Neural progenitor cell (in vitro differentiated cells): ENCODE data around the gene PIAS3. TPM values are rescaled to one million over a fixed set of nuclear protein-coding genes. Genes with fewer than 3 reads are reported as not detected.
A peak's percentile ranks its signal among the peaks of the same experiment; 100 is the strongest.

Experiments used
- DNase-seq: peaks from one replicate; pipeline ENCODE4 v3.0.0-alpha.2; 2016; ENCODE audit warnings: low spot score
- H2AFZ ChIP-seq: fragments of 200-600 bp; sonication (generic); replicated peaks from 2 replicates; pipeline ENCODE4 v1.6.1; 2016; ENCODE audit warnings: antibody characterized with exemption
- H3F3A ChIP-seq: fragments of 200-600 bp; sonication (generic); 2 replicates; pipeline ENCODE4 v1.6.1; 2016; ENCODE audit warnings: antibody characterized with exemption, low read depth
- H3K27ac ChIP-seq: fragments of 200-600 bp; sonication (generic); 2 replicates; pipeline ENCODE4 v1.5.1; 2016; ENCODE audit warnings: mild to moderate bottlenecking
- H3K27me3 ChIP-seq: fragments of 200-600 bp; sonication (generic); 2 replicates; pipeline ENCODE4 v1.6.1; 2016; ENCODE audit warnings: mild to moderate bottlenecking, moderate library complexity
- H3K36me3 ChIP-seq: fragments of 200-600 bp; sonication (generic); 2 replicates; pipeline ENCODE4 v1.5.1; 2016
- H3K4me1 ChIP-seq: fragments of 200-600 bp; sonication (generic); 2 replicates; pipeline ENCODE4 v1.6.1; 2016; ENCODE audit warnings: mixed run types
- H3K4me2 ChIP-seq: fragments of 200-600 bp; sonication (generic); 2 replicates; pipeline ENCODE4 v1.6.1; 2016
- H3K4me3 ChIP-seq: fragments of 200-600 bp; sonication (generic); 2 replicates; pipeline ENCODE4 v1.5.1; 2016
- H3K79me2 ChIP-seq: fragments of 200-600 bp; sonication (generic); 2 replicates; pipeline ENCODE4 v1.6.1; 2016; ENCODE audit warnings: low read depth
- H3K9ac ChIP-seq: fragments of 200-600 bp; sonication (generic); 2 replicates; pipeline ENCODE4 v1.6.1; 2016
- H3K9me3 ChIP-seq: fragments of 200-600 bp; sonication (generic); 2 replicates; pipeline ENCODE4 v1.5.1; 2016; ENCODE audit warnings: low read depth
- H4K20me1 ChIP-seq: fragments of 200-600 bp; sonication (generic); 2 replicates; pipeline ENCODE4 v1.6.1; 2016; ENCODE audit warnings: low read depth
- H3K27ac Mint-ChIP-seq: 3 replicates; pipeline ENCODE4 v1.8.0; 2021; ENCODE audit warnings: mixed read lengths
- H3K27me3 Mint-ChIP-seq: 2 replicates; pipeline ENCODE4 v1.8.0; 2022; ENCODE audit warnings: low read depth, mild to moderate bottlenecking, inconsistent platforms, moderate library complexity, mixed read lengths; ENCODE audit not compliant: insufficient read depth
- H3K36me3 Mint-ChIP-seq: 3 replicates; pipeline ENCODE4 v1.8.0; 2021; ENCODE audit warnings: mixed read lengths
- H3K4me1 Mint-ChIP-seq: 3 replicates; pipeline ENCODE4 v1.8.0; 2021; ENCODE audit warnings: mixed read lengths
- H3K4me3 Mint-ChIP-seq: 3 replicates; pipeline ENCODE4 v1.8.0; 2021; ENCODE audit warnings: mild to moderate bottlenecking, moderate library complexity, mixed read lengths
- H3K9me3 Mint-ChIP-seq: 3 replicates; pipeline ENCODE4 v1.8.0; 2020; ENCODE audit warnings: mixed read lengths
- CTCF ChIP-seq: fragments of 200-600 bp; sonication (generic); IDR thresholded peaks from 2 replicates; pipeline ENCODE4 v1.5.1; 2017; ENCODE audit warnings: antibody characterized with exemption, mild to moderate bottlenecking
- EZH2 ChIP-seq: fragments of 200-600 bp; sonication (generic); IDR thresholded peaks from 2 replicates; pipeline ENCODE4 v1.6.1; 2017; ENCODE audit warnings: antibody characterized with exemption, mild to moderate bottlenecking, moderate library complexity
- EZH2phosphoT487 ChIP-seq: fragments of 200-600 bp; sonication (generic); IDR thresholded peaks from 2 replicates; pipeline ENCODE4 v1.6.1; 2017; ENCODE audit warnings: antibody characterized with exemption
- total RNA-seq: library from RNA; depleted of rRNA; stranded (reverse); fragments of >200 nt; gene quantifications from 2 replicates; pipeline ENCODE4 v1.2.3, GENCODE V29; 2015; ENCODE audit warnings: low replicate concordance

The PIAS3 gene
- total RNA-seq, 1 donor from 2014 or later = 15.7 TPM

- no peak overlapping the region for H3K27ac Mint-ChIP-seq
- H3K27ac ChIP-seq = no peak overlapping the region
Observed at GRCh38 chr1:145891143-145891542, 32.3 kb upstream of the PIAS3 start.

GRCh38 chr1:145889722-145890121 lies 30.8 kb upstream of the PIAS3 start:
- Histone ChIP-seq H3K4me2 (no peak overlapping the region), H3K9me3 (no peaks in the 10 kb centered on the region), H4K20me1 (no peaks in the 10 kb centered on the region), H3K4me3 (no peak overlapping the region), H3K27ac (no peak overlapping the region), H3K79me2 (no peaks in the 10 kb centered on the region), H3F3A (no peaks in the 10 kb centered on the region), H3K9ac (no peak overlapping the region), H3K27me3 (peaks cover 29% of the 10 kb centered on the region), H3K36me3 (no peaks in the 10 kb centered on the region), H2AFZ (no peak overlapping the region), H3K4me1 (peaks cover 7% of the 10 kb centered on the region)
- TF ChIP-seq EZH2phosphoT487 (no peak), CTCF (no peak), EZH2 (no peak)
- Mint-ChIP-seq H3K27ac (no peak overlapping the region), H3K9me3 (no peaks in the 10 kb centered on the region), H3K4me3 (no peak overlapping the region), H3K27me3 (peaks cover 11% of the 10 kb centered on the region), H3K36me3 (no peaks in the 10 kb centered on the region), H3K4me1 (peaks cover 27% of the 10 kb centered on the region)
- peak; percentile 15 for DNase-seq

More at GRCh38 chr1:145891143-145891542, 32.3 kb upstream of the PIAS3 start:
- no peak overlapping the region for H3K9ac ChIP-seq
- Mint-ChIP-seq H3K36me3 (no peaks in the 10 kb centered on the region), H3K27me3 (peaks cover 4% of the 10 kb centered on the region), H3K4me3 (no peak overlapping the region), H3K4me1 (peaks cover 27% of the 10 kb centered on the region), H3K9me3 (no peaks in the 10 kb centered on the region)
- H3F3A ChIP-seq = no peaks in the 10 kb centered on the region
- no peak for DNase-seq
- peaks cover 7% of the 10 kb centered on the region for H3K4me1 ChIP-seq
- TF ChIP-seq CTCF (no peak), EZH2phosphoT487 (no peak), EZH2 (no peak)
- no peaks in the 10 kb centered on the region for H4K20me1 ChIP-seq
- no peak overlapping the region for H3K4me3 ChIP-seq
- no peak overlapping the region for H3K4me2 ChIP-seq
- H3K27me3 ChIP-seq = peaks cover 18% of the 10 kb centered on the region
- peak overlapping the region; percentile 95 for H2AFZ ChIP-seq
- H3K9me3 ChIP-seq = no peaks in the 10 kb centered on the region
- H3K36me3 ChIP-seq = no peaks in the 10 kb centered on the region
- no peaks in the 10 kb centered on the region for H3K79me2 ChIP-seq

GRCh38 chr1:145887631-145888030 lies 28.8 kb upstream of the PIAS3 start:
- Histone ChIP-seq H3F3A (no peaks in the 10 kb centered on the region), H3K4me1 (peaks cover 6% of the 10 kb centered on the region), H3K9ac (no peak overlapping the region), H3K27ac (no peak overlapping the region), H2AFZ (no peak overlapping the region), H4K20me1 (no peaks in the 10 kb centered on the region), H3K4me2 (no peak overlapping the region), H3K79me2 (no peaks in the 10 kb centered on the region), H3K27me3 (peaks cover 50% of the 10 kb centered on the region), H3K36me3 (no peaks in the 10 kb centered on the region), H3K4me3 (no peak overlapping the region), H3K9me3 (no peaks in the 10 kb centered on the region)
- TF ChIP-seq CTCF (no peak), EZH2 (no peak), EZH2phosphoT487 (no peak)
- Mint-ChIP-seq H3K27me3 (peaks cover 21% of the 10 kb centered on the region), H3K36me3 (no peaks in the 10 kb centered on the region), H3K9me3 (no peaks in the 10 kb centered on the region), H3K27ac (no peak overlapping the region), H3K4me3 (peak overlapping the region; percentile 27), H3K4me1 (peaks cover 22% of the 10 kb centered on the region)
- DNase-seq = no peak
